Stimulated activated naive CD4-positive, alpha-beta T cell (primary cell): Measurements from ENCODE around the gene KCTD1.

Experiments
- DNase-seq, 6 experiments: peaks; one replicate each; lab custom pipeline; 2025; lab: John Stamatoyannopoulos, UW

The KCTD1 gene

GRCh38 chr18:26548415-26549262 is at the start of gene KCTD1:
KCTD1 (minus strand) TSS chr18:26548553; CDS start chr18:26548536, 17 bp downstream.
- peak in 4 of 6 experiments; percentile 14 to 52 (median 37) for DNase-seq

GRCh38 chr18:26593365-26594320 is 45.3 kb upstream of the KCTD1 start:
- DNase-seq: no peak

GRCh38 chr18:26584745-26585144 is 36.4 kb upstream of the KCTD1 start:
- no peak for DNase-seq

- DNase-seq: no peak
Measured at GRCh38 chr18:26579941-26580618, 31.7 kb upstream of the KCTD1 start.

GRCh38 chr18:26575865-26576217 is 27.5 kb upstream of the KCTD1 start:
- DNase-seq: no peak

- DNase-seq: no peak
Measured at GRCh38 chr18:26574958-26575864, 26.9 kb upstream of the KCTD1 start.

GRCh38 chr18:26568926-26569665 is 20.7 kb upstream of the KCTD1 start:
- no peak for DNase-seq

- no peak for DNase-seq
Measured at GRCh38 chr18:26568513-26568912, 20.2 kb upstream of the KCTD1 start.

- DNase-seq: no peak
Measured at GRCh38 chr18:26566874-26567555, 18.7 kb upstream of the KCTD1 start.

GRCh38 chr18:26565514-26565913 is 17.2 kb upstream of the KCTD1 start:
- no peak for DNase-seq

GRCh38 chr18:26563024-26563423 is 14.7 kb upstream of the KCTD1 start:
- no peak for DNase-seq

GRCh38 chr18:26562568-26562967 is 14.2 kb upstream of the KCTD1 start:
- no peak for DNase-seq

- no peak for DNase-seq
Measured at GRCh38 chr18:26561769-26562168, 13.4 kb upstream of the KCTD1 start.

- DNase-seq: no peak
Measured at GRCh38 chr18:26556573-26556972, 8.2 kb upstream of the KCTD1 start.

GRCh38 chr18:26555804-26556553 is 7.6 kb upstream of the KCTD1 start:
- no peak for DNase-seq

- DNase-seq: no peak
Measured at GRCh38 chr18:26553943-26554342, 5.6 kb upstream of the KCTD1 start.

- no peak for DNase-seq
Measured at GRCh38 chr18:26551695-26552081, 3.3 kb upstream of the KCTD1 start.

GRCh38 chr18:26550998-26551694 is 2.8 kb upstream of the KCTD1 start:
- no peak for DNase-seq
